ENCODE measurements around the gene NAGLU. TPM values are rescaled to one million over a fixed set of nuclear protein-coding genes. Genes with fewer than 3 reads are reported as not detected.
A peak's percentile ranks its signal among the peaks of the same experiment; 100 is the strongest.

NAGLU gene
- total and polyA plus RNA-seq, 2 of the 13 experiments (the other 11 are each of a cell fraction or from before 2014, with no cell fraction given), result 28.2 to 40.1 TPM

GRCh38 chr17:42538482-42538881 lies 2.4 kb downstream of the NAGLU start:
- WGBS (ENCODE audit: low lambda C conversion rate), result 99% methylated on average over 14 of the region's 14 CpGs
- Histone ChIP-seq H2AFZ (ENCODE audit: low read length) (no peak overlapping the region), H3K4me3 (replicated peaks in 1 of 3; ENCODE audit: insufficient read depth in 1 of 3, low read depth in 2 of 3, low read length in 3 of 3) (no peak overlapping the region), H3K36me3 (replicated peaks in 1 of 2; ENCODE audit: control insufficient read depth in 1 of 2, insufficient read depth in 2 of 2, low read length in 2 of 2) (peaks cover 3 to 11% of the 10 kb centered on the region in 2 experiments; a peak in 2 of 5 replicates), H3K9me3 (ENCODE audit: low read length) (no peaks in the 10 kb centered on the region), H3K4me2 (ENCODE audit: low read depth, low read length) (no peak overlapping the region), H3K27me3 (ENCODE audit: control insufficient read depth in 1 of 2, insufficient read depth in 2 of 2, low read length in 2 of 2) (no peaks in the 10 kb centered on the region), H3K9ac (ENCODE audit: insufficient read depth, low read depth, low read length) (no peak overlapping the region), H3K79me2 (ENCODE audit: insufficient read depth, low read length) (peaks cover 13% of the 10 kb centered on the region), H3K4me1 (ENCODE audit: insufficient read depth, low read length) (peaks cover 71% of the 10 kb centered on the region), H4K20me1 (ENCODE audit: insufficient read depth, low read length) (no peaks in the 10 kb centered on the region), H3K27ac (ENCODE audit: extremely low read length, insufficient read depth, low read length) (no peak overlapping the region)
- FAIRE-seq (no peak), DNase-seq (ENCODE audit: low spot score) (no peak), ATAC-seq (no peak)
- no TSS peak for BruUV-seq (replicated peaks)
- POLR2A ChIA-PET, result interaction anchor here (0.7 to 4.2 kb wide), 3 partner anchors 9 to 297 kb away, joined by 3 to 68 read pairs (median 45); partner anchors contain the start of gene HSD17B1
- in situ Hi-C loops (cut with HindIII; ENCODE audit: extremely low pct_ligation_motif_present, low pct_unique_long_range_greater_than_20kb) (no loop called here), intact Hi-C loops (cut with micrococcal nuclease; ENCODE audit: unreplicated experiment) (no loop called here)
- CTCF ChIA-PET (ENCODE audit: low intra/inter-chr PET ratio, low total read pairs), result no interaction called here
- TF ChIP-seq TARDBP (CRISPR knock-in tag; IDR thresholded peaks at IDR 0.05) (no peak), RBFOX2 (IDR thresholded peaks at IDR 0.05; ENCODE audit: low read depth, low read length) (no peak), NFRKB (IDR thresholded peaks at IDR 0.05) (no peak), ZNF569 (CRISPR knock-in tag; IDR thresholded peaks at IDR 0.05; ENCODE audit: borderline replicate concordance) (no peak), TEAD2 (CRISPR knock-in tag; IDR thresholded peaks at IDR 0.05) (0 out of 2 replicates have a peak, but pooled peaks have one; percentile 18), SMARCC2 (IDR thresholded peaks at IDR 0.05) (no peak), ATF5 (CRISPR knock-in tag; IDR thresholded peaks at IDR 0.05; ENCODE audit: low read depth) (no peak), RARA (CRISPR knock-in tag; IDR thresholded peaks at IDR 0.05) (no peak), TFDP2 (CRISPR knock-in tag; IDR thresholded peaks at IDR 0.05) (no peak), E2F1 (CRISPR knock-in tag; IDR thresholded peaks at IDR 0.05) (no peak), DZIP1 (CRISPR knock-in tag; IDR thresholded peaks at IDR 0.05) (0 out of 2 replicates have a peak, but pooled peaks have one; percentile 29), ZNF580 (CRISPR knock-in tag; IDR thresholded peaks at IDR 0.05; ENCODE audit: borderline replicate concordance, low read depth) (no peak), ZFY (CRISPR knock-in tag; IDR thresholded peaks at IDR 0.05) (0 out of 2 replicates have a peak, but pooled peaks have one; percentile 7)

All from HepG2 (cell line).